Tibial nerve (tissue), 4 donors: ENCODE measurements around the gene ZNF639. TPM values are rescaled to one million over a fixed set of nuclear protein-coding genes. Genes with fewer than 3 reads are reported as not detected.

Experiments
- DNase-seq, 2 donors: peaks; one replicate each; pipeline ENCODE4 v3.0.0-alpha.2; 2019; ENCODE audit warnings: low spot score in 2 of 2
- H3K27ac ChIP-seq, 4 donors: fragments of 200-600 bp; sonication (generic) in 3 of 4; one replicate each; pipeline ENCODE4 v1.5.1; 2017 to 2019; ENCODE audit warnings: mild to moderate bottlenecking in 1 of 4
- H3K27me3 ChIP-seq, 2 donors: fragments of 200-600 bp; sonication (generic) in 1 of 2; one replicate each; pipeline versions ENCODE4 v1.5.1 to v1.6.0; 2017 to 2019
- H3K36me3 ChIP-seq, 3 donors: fragments of 200-600 bp; sonication (generic); one replicate each; pipeline ENCODE4 v1.5.1; 2018 to 2019
- H3K4me1 ChIP-seq, 4 donors: fragments of 200-600 bp; sonication (generic) in 3 of 4; one replicate each; pipeline ENCODE4 v1.5.1; 2017 to 2019
- H3K4me3 ChIP-seq, 4 donors: fragments of 200-600 bp; sonication (generic) in 3 of 4; one replicate each; pipeline ENCODE4 v1.5.1; 2017 to 2019; ENCODE audit warnings: mild to moderate bottlenecking in 1 of 4, moderate library complexity in 1 of 4
- H3K9me3 ChIP-seq, 4 donors: fragments of 200-600 bp; sonication (generic) in 3 of 4; one replicate each; pipeline ENCODE4 v1.5.1; 2017 to 2019
- EP300 ChIP-seq, 2 donors: sonication (generic); formaldehyde crosslinking; IDR thresholded peaks; one replicate each; pipeline ENCODE4 v1.6.1; 2017; ENCODE audit warnings: antibody characterized with exemption in 2 of 2, mild to moderate bottlenecking in 1 of 2
- POLR2A ChIP-seq, 2 donors: fragments of 450-650 bp; IDR thresholded peaks; one replicate each; pipeline ENCODE4 v1.6.1; 2017; ENCODE audit warnings: antibody characterized with exemption in 2 of 2, mild to moderate bottlenecking in 2 of 2, moderate library complexity in 2 of 2
- whole genome bisulfite sequencing, 2 donors: methylation state at CpG; one replicate each; pipeline ENCODE4 v1.1.5; 2018; 5-methylcytosine and 5-hydroxymethylcytosine counted together
- total RNA-seq, 4 donors: library from RNA; depleted of rRNA; stranded (reverse); fragments of >200 nt; gene quantifications; one replicate each; pipeline ENCODE4 v1.1.0, GENCODE V29; 2016
- TF ChIP-seq, protein P1 (sequence below), 5 experiments: fragments of 200-600 bp in 3 of 5; fragments of 450-650 bp in 2 of 5; sonication (generic) in 3 of 5; IDR thresholded peaks; one replicate each; pipeline ENCODE4 v1.5.1; 2016 to 2019; ENCODE audit warnings: antibody characterized with exemption in 5 of 5, mild to moderate bottlenecking in 3 of 5, moderate library complexity in 2 of 5

ZNF639 gene
- total RNA-seq, 4 donors from 2014 or later, result 39.3 to 55.7 (median 44.0) TPM

GRCh38 chr3:179324270-179324754 is 1.5 kb downstream of the ZNF639 start:
- DNase-seq, result no peak
- Histone ChIP-seq H3K27ac (peak overlapping the region in 3 of 4 donors; percentile 90 to 98 (median 97)), H3K9me3 (no peaks in the 10 kb centered on the region), H3K36me3 (peaks cover 0 to 17% (median 0%) of the 10 kb centered on the region in 3 donors), H3K4me3 (peak overlapping the region; percentile 67 to 85 (median 80)), H3K4me1 (peaks cover 0 to 33% (median 7%) of the 10 kb centered on the region in 4 donors), H3K27me3 (no peaks in the 10 kb centered on the region)
- 3 to 5% methylated on average over 8 of the region's 8 CpGs for WGBS, 2 donors
- TF ChIP-seq POLR2A (IDR thresholded peaks at IDR 0.05) (no peak), EP300 (IDR thresholded peaks at IDR 0.05) (no peak)
- TF ChIP-seq, protein P1, sequence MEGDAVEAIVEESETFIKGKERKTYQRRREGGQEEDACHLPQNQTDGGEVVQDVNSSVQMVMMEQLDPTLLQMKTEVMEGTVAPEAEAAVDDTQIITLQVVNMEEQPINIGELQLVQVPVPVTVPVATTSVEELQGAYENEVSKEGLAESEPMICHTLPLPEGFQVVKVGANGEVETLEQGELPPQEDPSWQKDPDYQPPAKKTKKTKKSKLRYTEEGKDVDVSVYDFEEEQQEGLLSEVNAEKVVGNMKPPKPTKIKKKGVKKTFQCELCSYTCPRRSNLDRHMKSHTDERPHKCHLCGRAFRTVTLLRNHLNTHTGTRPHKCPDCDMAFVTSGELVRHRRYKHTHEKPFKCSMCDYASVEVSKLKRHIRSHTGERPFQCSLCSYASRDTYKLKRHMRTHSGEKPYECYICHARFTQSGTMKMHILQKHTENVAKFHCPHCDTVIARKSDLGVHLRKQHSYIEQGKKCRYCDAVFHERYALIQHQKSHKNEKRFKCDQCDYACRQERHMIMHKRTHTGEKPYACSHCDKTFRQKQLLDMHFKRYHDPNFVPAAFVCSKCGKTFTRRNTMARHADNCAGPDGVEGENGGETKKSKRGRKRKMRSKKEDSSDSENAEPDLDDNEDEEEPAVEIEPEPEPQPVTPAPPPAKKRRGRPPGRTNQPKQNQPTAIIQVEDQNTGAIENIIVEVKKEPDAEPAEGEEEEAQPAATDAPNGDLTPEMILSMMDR (IDR thresholded peaks at IDR 0.05), result no peak

- Histone ChIP-seq H3K4me3 (no peak overlapping the region), H3K36me3 (peaks cover 0 to 76% (median 14%) of the 10 kb centered on the region in 3 donors), H3K27ac (no peak overlapping the region), H3K4me1 (peaks cover 0 to 5% (median 0%) of the 10 kb centered on the region in 4 donors), H3K9me3 (no peaks in the 10 kb centered on the region), H3K27me3 (no peaks in the 10 kb centered on the region)
- DNase-seq, result no peak
- 88 to 91% methylated on average over 1 of the region's 1 CpG for WGBS, 2 donors
- TF ChIP-seq EP300 (IDR thresholded peaks at IDR 0.05) (no peak), POLR2A (IDR thresholded peaks at IDR 0.05) (no peak)
- TF ChIP-seq, protein P1 (IDR thresholded peaks at IDR 0.05), result no peak
Measured at GRCh38 chr3:179330438-179330837, 7.6 kb downstream of the ZNF639 start.

- DNase-seq, result no peak
- WGBS, 2 donors, result 91 to 95% methylated on average over 4 of the region's 4 CpGs
- no peak overlapping the region for H3K27ac ChIP-seq
- H3K9me3 ChIP-seq, result no peaks in the 10 kb centered on the region
- H3K4me1 ChIP-seq, result no peaks in the 10 kb centered on the region
- TF ChIP-seq, protein P1 (IDR thresholded peaks at IDR 0.05), result no peak
- no peak for TF ChIP-seq EP300 (IDR thresholded peaks at IDR 0.05)
- TF ChIP-seq POLR2A (IDR thresholded peaks at IDR 0.05), result no peak
- H3K4me3 ChIP-seq, result no peak overlapping the region
- H3K36me3 ChIP-seq, result peaks cover 0 to 89% (median 14%) of the 10 kb centered on the region in 3 donors
- H3K27me3 ChIP-seq, result no peaks in the 10 kb centered on the region
Measured at GRCh38 chr3:179332240-179332639, 9.4 kb downstream of the ZNF639 start.

DNA sequence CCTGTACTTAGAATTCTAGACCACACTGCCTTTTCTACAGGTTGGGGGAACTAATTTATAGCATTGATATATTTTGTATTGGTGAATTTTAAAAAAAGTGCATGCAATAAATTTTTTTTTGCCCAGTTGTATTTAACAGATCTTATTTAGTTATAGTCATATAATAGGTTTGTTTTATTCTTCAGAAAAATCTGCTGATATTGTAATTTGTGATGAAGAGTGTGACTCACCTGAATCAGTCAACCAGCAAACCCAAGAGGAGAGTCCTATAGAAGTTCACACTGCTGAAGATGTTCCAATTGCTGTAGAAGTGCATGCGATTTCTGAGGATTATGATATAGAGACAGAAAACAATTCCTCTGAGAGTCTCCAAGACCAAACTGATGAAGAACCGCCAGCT is 10.3 kb downstream of the ZNF639 start:
- peaks cover 0 to 96% (median 14%) of the 10 kb centered on the region in 3 donors for H3K36me3 ChIP-seq
- no peak overlapping the region for H3K27ac ChIP-seq
- DNase-seq, result no peak
- no peaks in the 10 kb centered on the region for H3K4me1 ChIP-seq
- H3K27me3 ChIP-seq, result no peaks in the 10 kb centered on the region
- 83 to 88% methylated on average over 2 of the region's 2 CpGs for WGBS, 2 donors
- H3K9me3 ChIP-seq, result no peaks in the 10 kb centered on the region
- H3K4me3 ChIP-seq, result no peak overlapping the region
- TF ChIP-seq EP300 (IDR thresholded peaks at IDR 0.05) (no peak), POLR2A (IDR thresholded peaks at IDR 0.05) (no peak)
- TF ChIP-seq, protein P1 (IDR thresholded peaks at IDR 0.05), result no peak

DNA sequence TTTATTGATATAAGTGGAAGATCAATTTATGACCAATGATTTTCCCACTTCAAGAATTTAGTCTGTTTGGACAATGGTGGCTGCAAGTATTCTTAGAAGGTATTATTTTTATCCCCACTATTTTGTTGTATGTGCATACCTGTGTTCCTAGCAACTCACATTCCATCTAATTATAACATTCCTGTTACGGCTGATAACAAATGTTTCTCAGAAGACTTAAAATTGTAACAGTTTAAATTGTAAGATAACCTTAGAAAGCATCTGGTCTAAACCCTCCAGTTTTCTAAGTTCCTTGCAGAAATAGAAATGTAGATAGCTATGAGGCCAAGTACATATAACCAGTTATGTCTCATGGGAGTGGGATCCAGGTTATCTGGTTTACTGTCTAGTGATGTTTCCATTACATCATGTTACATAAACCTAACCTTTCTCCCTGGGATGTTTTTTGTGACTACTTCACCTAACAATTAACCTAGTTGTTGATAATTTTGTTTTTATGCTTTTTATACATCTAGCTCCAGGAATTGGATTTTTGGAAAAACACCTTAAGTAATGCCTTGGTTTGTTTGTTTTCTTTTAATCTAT is 13.6 kb downstream of the ZNF639 start:
- Histone ChIP-seq H3K4me3 (no peak overlapping the region), H3K4me1 (no peaks in the 10 kb centered on the region), H3K27me3 (no peaks in the 10 kb centered on the region), H3K36me3 (peaks cover 0 to 69% (median 10%) of the 10 kb centered on the region in 3 donors), H3K27ac (no peak overlapping the region), H3K9me3 (no peaks in the 10 kb centered on the region)
- no peak for TF ChIP-seq EP300 (IDR thresholded peaks at IDR 0.05)
- 35 to 90% methylated on average over 1 of the region's 1 CpG for WGBS, 2 donors
- no peak for DNase-seq
